Tibial nerve (tissue), 3 donors: ENCODE data around the gene DGKD.

Experiments
- POLR2A ChIP-seq, 2 donors: fragments of 450-650 bp; IDR thresholded peaks; one replicate each; pipeline ENCODE4 v1.6.1; 2017; ENCODE audit warnings: antibody characterized with exemption in 2 of 2, mild to moderate bottlenecking in 2 of 2, moderate library complexity in 2 of 2
- TF ChIP-seq, protein P1 (sequence below), 5 experiments: fragments of 200-600 bp in 3 of 5; fragments of 450-650 bp in 2 of 5; sonication (generic) in 3 of 5; IDR thresholded peaks; one replicate each; pipeline ENCODE4 v1.5.1; 2016 to 2019; ENCODE audit warnings: antibody characterized with exemption in 5 of 5, mild to moderate bottlenecking in 3 of 5, moderate library complexity in 2 of 5

DNA sequence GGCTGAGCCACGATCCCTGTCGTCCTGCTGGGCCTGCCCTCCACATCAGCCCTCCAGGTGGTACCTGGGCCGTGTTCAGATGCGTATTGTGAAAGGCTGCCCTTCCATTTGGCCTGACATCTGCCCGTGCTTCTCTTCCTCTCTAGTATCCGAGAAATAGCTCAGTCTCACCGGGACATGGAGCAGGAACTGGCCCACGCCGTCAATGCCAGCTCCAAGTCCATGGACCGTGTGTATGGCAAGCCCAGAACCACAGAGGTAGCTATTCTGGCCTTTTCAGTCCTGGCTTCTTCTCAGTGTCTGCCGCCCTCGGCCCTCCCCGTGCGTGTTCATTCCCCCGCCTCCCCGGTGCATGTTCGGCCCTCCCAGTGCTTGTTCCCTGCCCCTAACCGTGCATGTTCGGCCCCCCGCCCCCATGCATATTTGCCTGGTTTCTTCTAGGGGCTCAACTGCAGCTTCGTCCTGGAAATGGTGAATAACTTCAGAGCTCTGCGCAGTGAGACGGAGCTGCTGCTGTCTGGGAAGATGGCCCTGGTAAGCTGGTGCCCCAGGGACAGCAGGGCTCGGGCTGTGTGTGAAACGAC, 108.0 kb downstream of the DGKD start:
- TF ChIP-seq, protein P1, sequence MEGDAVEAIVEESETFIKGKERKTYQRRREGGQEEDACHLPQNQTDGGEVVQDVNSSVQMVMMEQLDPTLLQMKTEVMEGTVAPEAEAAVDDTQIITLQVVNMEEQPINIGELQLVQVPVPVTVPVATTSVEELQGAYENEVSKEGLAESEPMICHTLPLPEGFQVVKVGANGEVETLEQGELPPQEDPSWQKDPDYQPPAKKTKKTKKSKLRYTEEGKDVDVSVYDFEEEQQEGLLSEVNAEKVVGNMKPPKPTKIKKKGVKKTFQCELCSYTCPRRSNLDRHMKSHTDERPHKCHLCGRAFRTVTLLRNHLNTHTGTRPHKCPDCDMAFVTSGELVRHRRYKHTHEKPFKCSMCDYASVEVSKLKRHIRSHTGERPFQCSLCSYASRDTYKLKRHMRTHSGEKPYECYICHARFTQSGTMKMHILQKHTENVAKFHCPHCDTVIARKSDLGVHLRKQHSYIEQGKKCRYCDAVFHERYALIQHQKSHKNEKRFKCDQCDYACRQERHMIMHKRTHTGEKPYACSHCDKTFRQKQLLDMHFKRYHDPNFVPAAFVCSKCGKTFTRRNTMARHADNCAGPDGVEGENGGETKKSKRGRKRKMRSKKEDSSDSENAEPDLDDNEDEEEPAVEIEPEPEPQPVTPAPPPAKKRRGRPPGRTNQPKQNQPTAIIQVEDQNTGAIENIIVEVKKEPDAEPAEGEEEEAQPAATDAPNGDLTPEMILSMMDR (IDR thresholded peaks at IDR 0.05), result no peak
- no peak for TF ChIP-seq POLR2A (IDR thresholded peaks at IDR 0.05)
